ENCODE data around the gene SERPINA5.

Gene SERPINA5

DNA sequence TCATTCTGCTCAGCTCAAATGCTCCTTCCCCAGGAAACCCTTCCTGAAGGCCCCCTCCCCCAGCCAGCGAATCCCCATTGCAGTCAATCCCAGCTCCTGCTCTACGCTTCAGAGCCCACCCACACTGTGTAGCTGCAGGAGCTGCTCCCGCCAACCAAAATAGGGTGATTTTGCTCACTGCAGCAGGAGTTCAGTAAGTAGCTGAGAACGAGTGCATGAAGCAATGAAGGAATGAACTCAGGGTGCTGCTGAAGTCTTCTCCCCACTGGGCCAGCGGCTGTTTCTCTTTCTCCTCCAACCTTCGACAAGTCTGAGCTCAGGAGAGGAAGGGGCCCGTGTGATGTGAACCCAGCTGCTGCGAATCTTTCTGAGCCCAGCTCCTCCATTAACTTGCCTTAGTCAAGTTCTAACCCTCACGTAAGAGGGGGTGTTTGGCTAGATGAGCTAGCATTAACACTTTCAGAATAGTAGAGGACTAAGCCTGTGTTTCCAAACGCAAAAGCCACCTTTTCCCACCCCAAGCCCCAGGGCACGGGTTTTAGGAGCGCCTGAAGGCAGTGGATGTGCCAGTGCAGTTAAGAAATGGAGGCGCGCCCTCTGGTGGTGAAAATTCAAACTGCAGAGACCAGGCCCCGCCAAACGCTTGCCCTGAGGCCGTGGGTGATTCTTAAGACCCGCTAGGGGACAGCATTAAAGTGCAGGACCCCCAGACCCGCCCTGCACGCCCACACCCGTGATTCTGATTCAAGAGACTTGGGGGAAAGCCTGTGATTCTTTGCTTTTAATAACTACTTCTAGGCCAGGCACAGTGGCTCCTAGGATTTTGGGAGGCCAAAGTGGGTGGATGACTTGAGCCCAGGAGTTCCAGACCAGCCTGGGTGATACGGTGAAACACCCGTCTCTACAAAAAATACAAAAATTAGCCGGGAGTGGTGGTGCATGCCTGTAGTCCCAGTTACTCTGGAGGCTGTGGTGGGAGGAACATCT lies 31.9 kb upstream of the SERPINA5 start:
- peak; percentile 43 to 70 for DNase-seq (ENCODE audit: low read depth in 2 of 2)

DNA sequence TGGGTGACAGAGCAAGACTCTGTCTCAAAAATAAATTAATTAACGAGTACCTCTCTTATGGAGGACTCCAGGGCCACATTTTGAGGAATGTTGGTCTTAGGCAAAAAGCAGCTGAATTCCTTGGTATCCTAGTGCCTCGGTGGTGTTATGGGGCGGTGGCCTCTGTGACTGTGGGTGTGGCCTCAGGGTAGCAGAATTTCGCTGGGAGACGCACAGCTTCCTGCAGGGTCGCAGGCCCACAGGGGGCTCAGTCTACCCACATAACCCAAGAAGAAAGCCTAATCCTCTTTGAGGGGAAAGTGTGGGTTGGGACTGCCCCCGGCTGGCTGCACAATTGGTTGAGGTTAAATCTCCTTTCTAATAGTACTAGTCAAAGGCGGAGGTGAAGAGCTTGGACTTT lies 31.2 kb upstream of the SERPINA5 start:
- no peak for DNase-seq (ENCODE audit: low read depth in 2 of 2)

DNA sequence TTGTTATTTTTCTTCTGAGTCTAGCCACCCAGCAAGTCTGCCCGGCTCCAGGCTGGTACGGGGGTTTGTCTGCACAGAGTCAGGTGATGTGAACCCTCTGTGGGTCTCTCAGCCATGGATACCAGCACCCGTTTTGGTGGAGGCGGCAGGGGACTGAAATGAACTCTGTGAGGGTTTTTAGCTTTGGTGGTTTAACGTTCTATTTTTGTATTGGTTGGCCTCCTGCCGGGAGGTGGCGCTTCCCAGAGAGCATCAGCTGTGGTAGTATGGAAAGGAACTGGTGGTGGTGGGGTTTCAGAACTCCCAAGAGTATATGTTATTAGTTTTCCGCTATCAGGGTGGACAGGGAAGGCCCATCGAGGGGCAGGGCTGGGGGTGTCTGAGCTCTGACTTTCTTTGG lies 25.2 kb upstream of the SERPINA5 start:
- no peak for DNase-seq (ENCODE audit: low read depth in 2 of 2)

DNA sequence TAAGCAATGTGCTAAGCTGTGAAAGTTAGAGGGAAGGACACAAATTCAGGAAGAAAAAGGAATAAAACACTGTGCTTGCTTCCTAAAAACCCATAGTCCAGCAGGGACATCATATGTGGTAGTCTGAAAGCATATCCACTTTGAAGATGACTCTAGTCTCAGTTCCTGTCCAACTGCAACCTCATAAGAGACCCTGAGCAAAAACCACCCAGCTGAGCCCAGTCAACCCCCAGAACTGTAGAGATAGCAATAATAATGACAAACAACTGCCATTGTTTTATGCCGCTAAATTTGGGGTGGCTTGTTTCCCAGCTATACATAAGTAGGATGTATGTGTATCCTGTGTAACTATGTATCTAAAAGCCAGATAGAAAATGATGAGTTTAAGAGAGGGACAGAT lies 23.9 kb upstream of the SERPINA5 start:
- DNase-seq (ENCODE audit: low read depth in 2 of 2), result no peak

DNA sequence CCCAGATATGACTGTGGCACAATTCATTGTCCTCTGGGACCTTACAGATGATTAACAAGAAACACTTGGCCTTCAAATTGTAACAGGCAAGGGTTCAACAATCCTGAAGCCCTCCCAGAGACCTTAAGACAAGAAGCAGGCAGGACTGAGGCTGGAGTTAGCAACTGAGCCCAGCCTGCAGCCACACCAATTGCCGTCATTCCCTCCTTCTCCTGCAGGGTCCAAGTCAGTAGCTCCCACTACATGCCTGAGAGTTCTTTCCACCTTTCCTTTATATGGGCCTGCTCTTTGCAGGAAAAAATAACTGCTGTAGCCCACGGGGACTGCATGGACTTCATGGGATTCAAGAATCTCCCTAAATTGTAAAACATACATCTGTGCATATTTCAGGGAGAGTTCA lies 22.4 kb upstream of the SERPINA5 start:
- DNase-seq (ENCODE audit: low read depth in 2 of 2), result no peak

DNA sequence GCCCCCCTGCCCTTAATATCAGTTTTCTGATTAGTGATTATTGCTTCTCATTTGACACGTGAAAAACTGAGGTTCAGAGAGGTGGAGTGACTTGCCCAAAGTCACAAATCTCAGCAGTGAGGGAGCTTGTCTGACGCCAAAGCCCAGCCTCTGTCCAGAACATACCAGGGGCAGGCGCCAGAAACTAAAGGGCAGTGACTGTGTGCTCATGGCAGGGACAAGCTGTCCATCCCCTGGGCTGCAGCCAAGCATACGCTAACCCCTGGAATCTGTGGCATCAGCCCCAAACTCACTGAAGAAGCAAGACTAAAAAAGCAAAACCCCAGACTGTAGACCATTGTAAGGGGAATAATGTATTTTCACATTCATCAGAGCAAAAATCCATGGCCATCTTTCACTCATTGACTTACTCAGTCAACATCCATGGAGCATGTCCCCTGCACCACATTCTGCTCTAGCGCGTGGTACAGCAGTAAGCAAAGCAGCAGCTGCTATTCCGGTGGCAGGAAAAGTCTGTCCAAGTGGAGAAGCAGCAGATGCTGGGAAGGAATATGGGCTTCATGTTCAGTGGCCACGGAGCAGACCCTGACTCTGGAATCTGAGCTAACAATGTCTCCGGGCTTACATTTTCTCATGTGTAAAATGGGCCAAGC lies 21.5 kb upstream of the SERPINA5 start:
- DNase-seq (ENCODE audit: low read depth in 2 of 2), result no peak

DNA sequence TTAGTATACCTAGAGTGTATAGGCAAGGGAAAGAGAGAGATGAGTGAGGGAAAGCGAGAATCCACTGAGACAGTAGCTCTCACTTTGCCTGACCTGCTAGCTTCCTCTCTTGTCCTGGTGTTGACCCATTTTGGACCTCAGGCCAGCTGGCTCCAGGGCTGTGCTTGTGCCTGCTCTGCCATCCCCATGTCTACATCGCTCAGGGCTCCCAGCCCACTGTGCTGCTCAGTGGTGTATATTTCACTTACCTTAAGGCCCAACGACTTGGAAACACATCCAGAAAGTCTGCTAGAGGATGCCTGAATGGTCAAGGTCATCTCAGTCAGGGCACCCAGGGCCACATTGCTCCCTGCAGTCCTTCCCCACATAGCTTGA lies 20.9 kb upstream of the SERPINA5 start:
- no peak for DNase-seq (ENCODE audit: low read depth in 2 of 2)

DNA sequence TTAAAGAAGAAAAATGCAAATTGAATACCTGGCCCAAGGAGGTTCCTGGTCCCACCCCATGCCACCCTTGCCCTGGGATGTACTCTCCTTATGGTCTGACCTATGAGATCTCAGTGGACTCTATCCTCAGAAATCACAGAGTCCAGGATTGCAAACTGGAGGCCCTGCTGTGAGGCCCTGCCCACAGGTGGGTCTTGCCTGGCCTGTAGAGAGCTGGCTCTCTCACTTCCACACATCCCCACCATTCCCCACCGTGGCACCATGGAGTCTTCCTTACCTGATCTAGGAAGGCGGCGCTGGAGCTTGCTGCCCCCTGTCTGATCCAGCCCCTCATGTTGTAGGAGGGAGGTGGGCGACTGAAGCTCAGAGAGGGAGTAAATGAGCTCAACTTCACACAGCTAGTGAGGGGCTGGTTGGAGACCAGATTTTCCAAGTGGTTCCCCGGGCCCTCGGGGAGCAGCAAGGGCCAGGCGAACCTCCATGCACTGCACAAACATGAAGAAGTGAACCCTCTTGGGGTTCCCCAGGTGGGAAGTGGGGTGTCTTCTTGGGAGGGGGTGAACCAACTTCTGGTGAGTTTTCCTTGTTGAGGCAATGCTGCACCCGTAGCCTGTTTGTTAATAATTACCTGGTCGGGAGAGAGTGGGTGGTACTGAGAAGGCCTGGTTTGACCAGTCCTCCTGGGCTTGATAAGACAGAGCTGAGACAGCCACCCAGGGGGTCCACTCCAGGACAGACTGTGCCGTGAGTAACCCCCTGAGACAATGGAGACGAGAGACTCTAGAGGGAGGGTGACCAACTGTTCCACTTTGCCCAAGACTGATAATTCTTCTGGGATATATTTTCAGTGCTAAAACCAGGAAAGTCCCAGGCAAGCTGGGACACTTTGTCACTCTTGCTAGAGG lies 20.2 kb upstream of the SERPINA5 start, which contains the start of gene SERPINA4:
Gene SERPINA4 (plus strand): TSS at position 692 of the 905 bp plus-strand sequence. CDS start 2,041 bp downstream, outside the sequence.
- no peak for DNase-seq (ENCODE audit: low read depth in 2 of 2)

DNA sequence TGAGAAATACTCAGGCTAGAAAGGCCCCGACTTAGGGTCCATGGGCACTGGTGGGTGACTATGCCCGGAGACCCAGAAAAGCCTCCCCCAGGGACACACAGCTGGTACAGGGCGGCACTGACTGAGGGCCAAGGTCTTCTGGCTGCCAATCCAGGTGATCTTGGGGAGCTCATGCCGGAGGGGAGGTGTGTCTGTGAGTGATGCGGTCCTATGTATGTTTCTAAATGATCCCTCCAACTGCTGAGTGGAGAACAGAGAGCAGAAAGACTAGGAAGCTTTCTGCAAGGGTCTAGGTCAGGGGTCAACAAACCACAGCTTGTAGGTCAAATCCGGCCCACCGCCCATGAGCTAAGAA lies 19.6 kb upstream of the SERPINA5 start:
- DNase-seq (ENCODE audit: low read depth in 2 of 2), result no peak

DNA sequence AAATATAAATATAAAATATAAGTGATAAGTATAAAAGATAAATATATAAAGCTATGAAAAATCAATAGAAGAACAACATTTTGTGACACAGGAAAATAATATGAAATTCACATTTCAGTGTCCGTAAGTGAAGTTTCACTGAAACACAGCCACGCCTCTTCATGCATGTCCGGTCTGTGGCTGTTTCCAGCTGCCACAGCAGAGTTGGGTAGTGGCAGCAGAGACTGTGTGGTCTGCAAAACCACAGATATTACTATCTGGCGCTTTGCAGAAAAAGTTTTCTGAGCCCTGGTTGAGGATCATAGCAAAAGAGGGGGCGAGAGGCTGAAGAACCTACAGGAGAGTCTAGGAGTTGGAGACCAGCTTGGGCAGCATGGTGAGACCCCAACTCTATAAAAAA lies 19.2 kb upstream of the SERPINA5 start:
- DNase-seq (ENCODE audit: low read depth in 2 of 2), result no peak

DNA sequence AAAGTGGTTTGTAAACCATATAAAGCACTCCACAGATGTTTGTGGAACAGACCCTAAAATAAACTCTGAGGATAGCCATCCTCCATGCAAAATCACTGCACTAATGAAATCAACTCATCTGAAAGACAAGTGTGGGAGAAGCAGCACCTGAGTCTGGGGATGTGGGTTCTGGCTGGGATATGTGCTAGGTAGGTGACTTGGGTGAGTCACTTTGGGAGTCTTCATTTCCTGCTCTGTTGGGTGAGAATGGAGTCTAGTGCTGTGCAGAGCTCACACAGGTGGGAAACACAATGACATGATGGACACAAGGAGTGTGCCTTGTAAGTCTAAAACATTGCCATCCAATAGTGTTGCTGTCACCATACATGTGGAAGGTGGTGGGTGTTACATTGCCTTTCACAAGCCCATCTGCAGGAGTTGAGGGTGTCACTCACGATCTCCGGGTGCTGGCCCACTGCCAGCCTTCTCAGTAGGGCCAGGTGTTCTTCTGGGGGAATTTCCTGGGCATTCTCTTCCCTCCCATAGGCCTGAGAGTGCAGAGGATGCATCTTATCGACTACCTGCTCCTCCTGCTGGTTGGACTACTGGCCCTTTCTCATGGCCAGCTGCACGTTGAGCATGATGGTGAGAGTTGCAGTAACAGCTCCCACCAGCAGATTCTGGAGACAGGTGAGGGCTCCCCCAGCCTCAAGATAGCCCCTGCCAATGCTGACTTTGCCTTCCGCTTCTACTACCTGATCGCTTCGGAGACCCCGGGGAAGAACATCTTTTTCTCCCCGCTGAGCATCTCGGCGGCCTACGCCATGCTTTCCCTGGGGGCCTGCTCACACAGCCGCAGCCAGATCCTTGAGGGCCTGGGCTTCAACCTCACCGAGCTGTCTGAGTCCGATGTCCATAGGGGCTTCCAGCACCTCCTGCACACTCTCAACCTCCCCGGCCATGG lies 18.0 kb upstream of the SERPINA5 start:
- no peak for DNase-seq (ENCODE audit: low read depth in 2 of 2)

DNA sequence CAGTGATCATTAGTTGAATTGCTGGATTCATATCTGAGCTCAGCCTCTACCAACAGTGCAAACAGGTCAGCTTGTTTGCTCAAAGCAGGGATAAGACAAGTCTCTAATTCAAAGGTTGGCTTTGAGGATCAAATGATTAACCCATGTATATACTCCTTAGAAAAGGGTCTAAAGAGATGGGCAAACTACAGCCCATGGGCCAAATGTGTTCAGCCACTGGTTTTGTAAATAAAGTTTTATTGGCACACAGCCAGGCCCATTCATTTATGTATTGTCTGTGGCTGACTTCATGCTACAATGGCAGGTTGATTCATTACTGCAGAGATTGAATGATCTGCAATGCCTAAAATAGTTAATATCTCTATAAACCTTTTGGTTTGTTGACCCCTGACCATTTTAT lies 16.8 kb upstream of the SERPINA5 start:
- DNase-seq (ENCODE audit: low read depth in 2 of 2), result no peak

DNA sequence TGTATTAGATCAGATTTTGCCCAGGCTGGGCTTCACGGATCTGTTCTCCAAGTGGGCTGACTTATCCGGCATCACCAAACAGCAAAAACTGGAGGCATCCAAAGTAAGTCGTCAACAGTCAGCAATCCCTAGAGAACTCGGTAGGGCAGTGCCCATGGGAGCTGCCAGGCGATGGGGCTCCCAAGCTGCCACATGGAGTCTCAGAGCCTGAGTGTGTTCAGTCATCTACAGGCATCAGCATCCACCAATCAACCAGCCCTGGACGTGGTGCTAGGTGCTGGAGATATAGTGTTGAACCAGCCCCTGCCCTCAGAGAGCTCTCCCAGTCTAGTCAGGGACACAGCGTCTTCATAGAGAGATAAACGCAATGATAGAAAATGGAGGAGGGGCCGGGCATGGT lies 13.0 kb upstream of the SERPINA5 start:
- no peak for DNase-seq (ENCODE audit: low read depth in 2 of 2)

DNA sequence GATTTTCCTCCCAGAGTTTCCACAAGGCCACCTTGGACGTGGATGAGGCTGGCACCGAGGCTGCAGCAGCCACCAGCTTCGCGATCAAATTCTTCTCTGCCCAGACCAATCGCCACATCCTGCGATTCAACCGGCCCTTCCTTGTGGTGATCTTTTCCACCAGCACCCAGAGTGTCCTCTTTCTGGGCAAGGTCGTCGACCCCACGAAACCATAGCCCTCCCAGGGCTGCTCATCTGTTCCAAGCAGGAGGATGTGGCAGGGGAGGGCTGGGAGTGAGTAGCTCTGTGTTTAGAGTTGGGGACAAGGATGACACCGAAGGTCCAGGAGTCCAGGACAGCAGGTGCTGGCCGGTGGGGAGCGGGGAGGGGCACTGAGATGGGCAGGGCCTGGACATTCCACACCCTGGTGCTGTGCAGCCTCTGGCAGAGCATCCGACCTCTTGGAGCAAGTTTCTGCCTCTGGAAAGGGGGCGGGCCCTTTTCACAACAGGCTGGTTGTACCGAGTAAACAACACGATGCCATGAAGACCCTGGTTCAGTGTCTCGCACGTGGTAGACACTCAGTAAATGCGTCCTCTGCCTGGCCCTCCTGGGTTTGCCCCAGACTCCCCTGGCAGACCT lies 11.7 kb upstream of the SERPINA5 start:
- DNase-seq (ENCODE audit: low read depth in 2 of 2), result no peak

DNA sequence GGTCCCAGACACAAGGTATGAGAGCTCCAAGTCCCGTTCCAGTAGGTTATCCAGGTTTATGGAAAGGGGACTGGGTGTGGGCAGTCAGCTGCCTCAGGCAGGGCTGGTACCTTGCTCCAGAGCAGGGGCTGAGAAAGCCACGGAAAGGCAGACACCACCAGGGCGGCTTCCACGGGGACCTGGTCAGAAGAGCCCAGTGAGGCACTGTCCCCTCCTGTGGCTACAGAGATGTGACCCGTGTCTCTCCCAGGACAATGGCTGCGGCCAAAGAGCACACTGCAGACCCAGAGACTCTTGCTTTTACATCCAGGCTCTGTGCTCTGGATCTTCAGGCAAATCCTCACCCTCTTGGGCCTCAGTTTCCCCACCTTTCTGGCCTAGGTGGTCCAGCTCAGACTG lies 11.2 kb upstream of the SERPINA5 start:
- DNase-seq (ENCODE audit: low read depth in 2 of 2), result no peak

DNA sequence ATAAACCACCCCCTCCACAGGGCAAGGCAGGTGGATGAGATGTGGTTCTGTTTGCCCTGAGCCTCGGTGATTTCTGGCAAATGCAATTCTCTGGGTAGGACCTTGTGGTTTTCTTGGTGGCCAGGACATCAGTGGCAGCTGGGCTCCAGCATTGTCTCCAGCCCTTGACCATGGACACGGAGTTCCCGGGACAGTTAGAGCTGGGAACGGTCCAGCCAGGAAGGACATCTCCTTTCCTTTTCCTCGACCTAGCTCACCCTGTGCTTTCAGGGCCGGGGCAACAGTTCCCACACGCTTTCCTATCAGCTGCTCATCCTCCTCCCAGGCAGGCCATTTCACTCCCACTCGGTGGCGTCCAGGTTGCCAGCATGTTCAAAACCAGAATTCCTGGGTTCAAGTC lies 10.8 kb upstream of the SERPINA5 start:
- DNase-seq (ENCODE audit: low read depth in 2 of 2), result no peak

DNA sequence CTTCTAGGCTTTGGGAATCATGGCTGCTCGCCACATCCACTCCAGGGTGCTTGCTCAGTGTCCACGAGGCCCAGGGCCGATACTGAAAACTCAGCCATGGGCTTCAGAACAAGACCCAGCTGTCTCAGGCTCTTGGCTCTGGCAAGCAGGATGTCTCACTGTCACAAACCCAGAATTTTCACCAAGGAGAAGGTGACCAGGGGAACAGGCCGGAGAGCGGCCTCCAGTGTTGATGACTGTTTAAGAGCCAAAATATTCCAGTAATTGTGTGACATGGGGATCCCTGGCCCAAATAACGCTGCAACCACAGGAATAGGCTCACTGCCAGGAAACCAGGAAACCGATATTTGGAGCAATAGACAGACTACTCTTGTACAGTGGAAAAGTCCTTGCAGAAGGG lies 9.8 kb upstream of the SERPINA5 start:
- no peak for DNase-seq (ENCODE audit: low read depth in 2 of 2)

DNA sequence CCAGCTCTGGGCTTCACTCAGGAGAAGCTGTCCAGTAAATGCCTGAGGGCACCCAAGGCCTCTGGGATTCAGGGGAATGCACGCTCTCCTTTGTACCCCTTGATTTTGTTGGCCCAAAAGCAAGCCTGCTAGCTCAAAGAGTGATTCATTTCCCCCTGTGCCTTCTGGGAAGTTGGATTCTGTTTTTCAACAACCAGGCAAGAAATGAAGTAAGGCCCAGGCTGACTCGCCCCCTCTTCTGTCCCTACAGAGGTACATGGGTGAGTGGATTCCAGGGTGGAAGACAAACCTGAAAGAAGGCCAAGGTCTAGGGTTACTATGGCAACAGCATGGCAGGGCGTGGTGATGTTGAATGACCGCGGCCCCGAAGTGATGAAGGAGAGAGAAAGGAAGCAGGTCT lies 9.3 kb upstream of the SERPINA5 start:
- DNase-seq (ENCODE audit: low read depth in 2 of 2), result no peak

DNA sequence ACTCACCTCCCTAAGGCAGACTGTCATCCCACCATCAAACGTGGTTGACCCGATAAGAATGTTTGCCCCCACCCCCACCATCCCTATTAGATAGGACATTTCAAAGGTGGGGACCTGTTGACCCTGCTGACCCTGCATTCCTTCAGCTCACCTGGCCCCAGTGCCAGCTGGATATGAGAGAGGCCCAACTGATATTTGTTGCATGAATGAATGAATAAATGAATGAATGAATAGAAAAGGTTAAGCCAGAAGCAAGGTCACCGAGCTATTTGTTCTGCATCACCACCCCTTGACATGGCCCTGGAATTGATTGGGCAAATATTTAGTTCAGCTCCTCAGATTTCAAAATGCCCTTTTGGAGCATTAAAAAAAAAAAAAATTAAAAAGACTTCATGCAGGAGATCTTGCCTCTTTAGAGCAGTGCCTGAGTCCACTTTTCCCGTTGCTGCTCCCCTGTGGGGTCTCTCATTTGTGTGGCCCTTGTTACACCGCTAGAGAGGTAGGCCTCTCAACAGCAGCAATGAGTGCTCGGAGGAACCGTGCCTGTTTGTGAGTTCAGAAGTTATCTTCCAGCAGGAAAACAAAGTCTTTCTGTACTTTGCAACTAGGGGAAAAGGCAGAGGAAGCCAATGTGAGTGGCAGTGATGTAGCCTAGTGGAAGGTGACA lies 8.5 kb upstream of the SERPINA5 start:
- no peak for DNase-seq (ENCODE audit: low read depth in 2 of 2)

All from stimulated activated CD4-positive, alpha-beta T cell treated with anti-CD3 and anti-CD28 coated beads, Interleukin-4, amount 100 ng/mL, for 48 hours (primary cell).